Measurements from ENCODE around the gene PTCRA. TPM values are rescaled to one million over a fixed set of nuclear protein-coding genes. Genes with fewer than 3 reads are reported as not detected.
A peak's percentile ranks its signal among the peaks of the same experiment; 100 is the strongest.

Gene PTCRA
- total and polyA plus RNA-seq, 2 experiments from 2014 or later = not detected

- Histone ChIP-seq H3K27ac (peak within 1 kb of the TSS; percentile 94), H3K36me3 (ENCODE audit: low read depth) (no peaks in the 10 kb centered on the region), H2AFZ (peak within 1 kb of the TSS; percentile 96), H3K9me3 (ENCODE audit: low read depth) (no peaks in the 10 kb centered on the region), H3K79me2 (ENCODE audit: insufficient read depth) (peaks cover 41% of the 10 kb centered on the region), H3K9me2 (ENCODE audit: insufficient read depth) (no peaks in the 10 kb centered on the region), H3K4me2 (ENCODE audit: unreplicated experiment) (peak within 1 kb of the TSS; percentile 95), H4K20me1 (ENCODE audit: insufficient read depth) (no peaks in the 10 kb centered on the region), H3K4me3 (peak within 1 kb of the TSS; percentile 86), H3K4me1 (ENCODE audit: insufficient read depth) (peaks cover 13% of the 10 kb centered on the region), H3K9ac (peak within 1 kb of the TSS; percentile 84), H3F3A (ENCODE audit: insufficient read depth) (peaks cover 32% of the 10 kb centered on the region), H3K27me3 (replicated peaks; ENCODE audit: insufficient read depth) (no peaks in the 10 kb centered on the region)
- in situ Hi-C loops (cut with MboI) = no loop called here
- TF ChIP-seq EZH2phosphoT487 (IDR thresholded peaks at IDR 0.05; ENCODE audit: insufficient read depth, low read depth) (no peak), EZH2 (IDR thresholded peaks at IDR 0.05; ENCODE audit: insufficient read depth, poor library complexity, severe bottlenecking) (no peak)
- WGBS, 2 experiments (ENCODE audit: low coverage in 1 of 2, low lambda C conversion rate in 2 of 2, missing lambda C conversion rate in 2 of 2) = 0 to 1% methylated on average over 62 to 63 of the region's 63 CpGs
- peak; percentile 98 for DNase-seq
Measured at GRCh38 chr6:42928986-42929820, 13.3 kb downstream of the PTCRA start, which contains the start of gene CNPY3. Gene CNPY3, plus strand, starts transcription at chr6:42929480. Its CDS starts 91 bp downstream, at chr6:42929571.

GRCh38 chr6:42929821-42930360 lies 14.0 kb downstream of the PTCRA start:
- H3K27ac ChIP-seq = peak overlapping the region; percentile 94
- H3K4me3 ChIP-seq = peak overlapping the region; percentile 86
- peak overlapping the region; percentile 96 for H2AFZ ChIP-seq
- peak overlapping the region; percentile 84 for H3K9ac ChIP-seq
- H3K9me2 ChIP-seq (ENCODE audit: insufficient read depth) = no peaks in the 10 kb centered on the region
- no peaks in the 10 kb centered on the region for H4K20me1 ChIP-seq (ENCODE audit: insufficient read depth)
- TF ChIP-seq EZH2phosphoT487 (IDR thresholded peaks at IDR 0.05; ENCODE audit: insufficient read depth, low read depth) (no peak), EZH2 (IDR thresholded peaks at IDR 0.05; ENCODE audit: insufficient read depth, poor library complexity, severe bottlenecking) (no peak)
- no peaks in the 10 kb centered on the region for H3K9me3 ChIP-seq (ENCODE audit: low read depth)
- in situ Hi-C loops (cut with MboI) = no loop called here
- WGBS, 2 experiments (ENCODE audit: low coverage in 1 of 2, low lambda C conversion rate in 2 of 2, missing lambda C conversion rate in 2 of 2) = 2 to 4% methylated on average over 13 of the region's 16 CpGs
- no peaks in the 10 kb centered on the region for H3K36me3 ChIP-seq (ENCODE audit: low read depth)
- H3K27me3 ChIP-seq (replicated peaks; ENCODE audit: insufficient read depth) = no peaks in the 10 kb centered on the region
- H3K4me2 ChIP-seq (ENCODE audit: unreplicated experiment) = peak overlapping the region; percentile 95
- peaks cover 47% of the 10 kb centered on the region for H3K79me2 ChIP-seq (ENCODE audit: insufficient read depth)
- peak; percentile 87 for DNase-seq
- peaks cover 13% of the 10 kb centered on the region for H3K4me1 ChIP-seq (ENCODE audit: insufficient read depth)
- H3F3A ChIP-seq (ENCODE audit: insufficient read depth) = peaks cover 32% of the 10 kb centered on the region

DNA sequence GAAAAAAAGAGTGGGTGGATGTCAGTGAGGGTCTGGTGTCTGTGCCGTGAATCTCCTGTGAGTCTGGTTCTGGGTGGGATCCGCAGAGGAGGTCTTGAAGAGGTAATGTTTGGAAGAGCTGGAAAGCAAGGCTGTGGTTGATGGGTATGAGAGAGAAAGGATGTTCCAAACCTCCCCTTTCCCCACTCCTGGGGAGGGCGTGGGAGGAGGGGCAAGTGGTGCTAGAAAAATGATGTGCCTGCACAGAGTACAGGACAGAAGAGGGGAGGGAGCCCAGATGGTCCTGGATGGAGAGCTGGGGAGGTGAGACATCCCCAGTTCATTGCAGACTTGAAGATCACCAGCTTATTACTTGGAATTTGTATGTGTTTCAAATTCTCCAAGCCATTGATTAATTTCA lies 16.6 kb downstream of the PTCRA start:
- no peaks in the 10 kb centered on the region for H3K9me2 ChIP-seq (ENCODE audit: insufficient read depth)
- no peak for DNase-seq
- 87 to 91% methylated on average over 3 of the region's 3 CpGs for WGBS, 2 experiments (ENCODE audit: low coverage in 1 of 2, low lambda C conversion rate in 2 of 2, missing lambda C conversion rate in 2 of 2)
- no peak overlapping the region for H3K4me2 ChIP-seq (ENCODE audit: unreplicated experiment)
- peaks cover 65% of the 10 kb centered on the region for H3K79me2 ChIP-seq (ENCODE audit: insufficient read depth)
- H3K27ac ChIP-seq = no peak overlapping the region
- in situ Hi-C loops (cut with MboI) = no loop called here
- H3F3A ChIP-seq (ENCODE audit: insufficient read depth) = peaks cover 32% of the 10 kb centered on the region
- H4K20me1 ChIP-seq (ENCODE audit: insufficient read depth) = no peaks in the 10 kb centered on the region
- no peak overlapping the region for H2AFZ ChIP-seq
- no peaks in the 10 kb centered on the region for H3K27me3 ChIP-seq (replicated peaks; ENCODE audit: insufficient read depth)
- H3K9me3 ChIP-seq (ENCODE audit: low read depth) = no peaks in the 10 kb centered on the region
- H3K9ac ChIP-seq = no peak overlapping the region
- peaks cover 12% of the 10 kb centered on the region; the same call in 1 of the 2 replicates for H3K36me3 ChIP-seq (ENCODE audit: low read depth)
- TF ChIP-seq EZH2phosphoT487 (IDR thresholded peaks at IDR 0.05; ENCODE audit: insufficient read depth, low read depth) = no peak
- no peak for TF ChIP-seq EZH2 (IDR thresholded peaks at IDR 0.05; ENCODE audit: insufficient read depth, poor library complexity, severe bottlenecking)
- peaks cover 13% of the 10 kb centered on the region for H3K4me1 ChIP-seq (ENCODE audit: insufficient read depth)
- no peak overlapping the region for H3K4me3 ChIP-seq

DNA sequence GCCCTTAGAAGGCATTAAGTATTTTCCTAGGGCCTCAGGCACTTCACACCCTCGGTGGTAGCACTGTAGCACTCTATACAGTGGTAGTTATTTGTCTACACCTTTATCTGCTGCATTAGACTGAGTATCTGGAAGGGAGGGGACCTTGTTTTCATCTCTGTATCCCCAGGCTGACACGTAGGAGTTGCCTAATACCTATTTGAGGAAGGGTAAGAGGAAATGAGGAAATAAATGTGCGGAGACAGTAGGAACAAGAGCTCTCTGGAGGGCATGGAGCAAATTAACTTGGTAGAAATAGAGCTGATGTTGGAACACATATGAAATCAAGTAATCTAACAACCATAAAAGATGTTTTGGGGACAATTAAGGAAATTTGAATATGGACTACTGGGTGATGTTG lies 17.4 kb downstream of the PTCRA start:
- no peak overlapping the region for H2AFZ ChIP-seq
- in situ Hi-C loops (cut with MboI) = no loop called here
- WGBS, 2 experiments (ENCODE audit: low coverage in 1 of 2, low lambda C conversion rate in 2 of 2, missing lambda C conversion rate in 2 of 2) = 76 to 81% methylated on average over 3 of the region's 3 CpGs

More for the DNA sequence above, 17.4 kb downstream of the PTCRA start:
- Histone ChIP-seq H3F3A (ENCODE audit: insufficient read depth) (peaks cover 31% of the 10 kb centered on the region), H3K4me2 (ENCODE audit: unreplicated experiment) (no peak overlapping the region), H3K4me3 (no peak overlapping the region), H4K20me1 (ENCODE audit: insufficient read depth) (no peaks in the 10 kb centered on the region), H3K36me3 (ENCODE audit: low read depth) (peaks cover 12% of the 10 kb centered on the region; the same call in 1 of the 2 replicates), H3K27me3 (replicated peaks; ENCODE audit: insufficient read depth) (no peaks in the 10 kb centered on the region), H3K79me2 (ENCODE audit: insufficient read depth) (peaks cover 65% of the 10 kb centered on the region), H3K9me2 (ENCODE audit: insufficient read depth) (no peaks in the 10 kb centered on the region), H3K27ac (no peak overlapping the region), H3K9me3 (ENCODE audit: low read depth) (no peaks in the 10 kb centered on the region), H3K4me1 (ENCODE audit: insufficient read depth) (peaks cover 13% of the 10 kb centered on the region), H3K9ac (no peak overlapping the region)
- no peak for TF ChIP-seq EZH2phosphoT487 (IDR thresholded peaks at IDR 0.05; ENCODE audit: insufficient read depth, low read depth)
- TF ChIP-seq EZH2 (IDR thresholded peaks at IDR 0.05; ENCODE audit: insufficient read depth, poor library complexity, severe bottlenecking) = no peak
- no peak for DNase-seq

Data from GM23248 (cell line).